GM19455 (cell line): Measurements from ENCODE around the gene ESPL1.

Experiments
- ATAC-seq: cut with Tn5 transposase; IDR thresholded peaks from one replicate; pipeline ENCODE4 v1.9.1; 2021; ENCODE audit not compliant: unreplicated experiment

The ESPL1 gene

GRCh38 chr12:53255996-53256395 is 12.1 kb upstream of the ESPL1 start:
- no peak for ATAC-seq

GRCh38 chr12:53258541-53259539 is 9.3 kb upstream of the ESPL1 start:
- no peak for ATAC-seq

- ATAC-seq: no peak
These were observed 8.2 kb upstream of the ESPL1 start for GRCh38 chr12:53259891-53260290.

DNA sequence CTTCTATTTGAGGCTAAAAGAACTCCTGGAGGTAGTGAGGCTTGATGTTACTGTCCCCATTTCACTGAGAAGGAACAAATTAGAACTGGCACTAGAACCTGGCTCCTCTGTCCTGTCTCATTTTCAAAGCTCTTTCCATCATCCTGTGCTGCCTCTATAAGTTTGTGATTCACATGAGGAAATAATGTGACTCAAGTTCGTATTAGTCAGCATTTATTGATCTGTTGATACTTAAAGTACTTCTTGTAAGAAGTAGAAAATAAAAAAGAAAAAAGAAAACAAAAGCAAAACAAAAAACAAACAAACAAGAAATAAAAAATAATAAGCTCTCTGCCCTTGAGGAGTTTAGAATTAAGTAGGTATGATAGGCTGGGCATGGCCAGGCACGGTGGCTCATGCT is 2.3 kb upstream of the ESPL1 start:
- no peak for ATAC-seq

GRCh38 chr12:53267306-53267998 is 647 bp upstream of the ESPL1 start:
- ATAC-seq: peak; percentile 21

GRCh38 chr12:53268630-53269562 is 797 bp downstream of the ESPL1 start:
- ATAC-seq: no peak

- no peak for ATAC-seq
These were observed 6.3 kb downstream of the ESPL1 start for GRCh38 chr12:53274445-53274844.

DNA sequence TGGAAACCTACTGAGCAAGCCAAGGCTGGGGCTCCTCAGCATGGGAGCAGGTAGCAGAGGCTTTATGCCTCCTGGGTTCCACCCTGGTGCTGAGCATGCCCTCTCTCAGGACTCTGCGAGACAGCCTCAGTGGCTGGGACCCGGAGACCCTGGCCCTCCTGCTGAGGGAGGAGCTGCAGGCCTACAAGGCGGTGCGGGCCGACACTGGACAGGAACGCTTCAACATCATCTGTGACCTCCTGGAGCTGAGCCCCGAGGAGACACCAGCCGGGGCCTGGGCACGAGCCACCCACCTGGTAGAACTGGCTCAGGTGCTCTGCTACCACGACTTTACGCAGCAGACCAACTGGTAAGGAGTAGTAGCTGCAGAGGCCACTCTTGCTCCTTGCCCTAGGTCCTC is 8.4 kb downstream of the ESPL1 start:
- no peak for ATAC-seq

DNA sequence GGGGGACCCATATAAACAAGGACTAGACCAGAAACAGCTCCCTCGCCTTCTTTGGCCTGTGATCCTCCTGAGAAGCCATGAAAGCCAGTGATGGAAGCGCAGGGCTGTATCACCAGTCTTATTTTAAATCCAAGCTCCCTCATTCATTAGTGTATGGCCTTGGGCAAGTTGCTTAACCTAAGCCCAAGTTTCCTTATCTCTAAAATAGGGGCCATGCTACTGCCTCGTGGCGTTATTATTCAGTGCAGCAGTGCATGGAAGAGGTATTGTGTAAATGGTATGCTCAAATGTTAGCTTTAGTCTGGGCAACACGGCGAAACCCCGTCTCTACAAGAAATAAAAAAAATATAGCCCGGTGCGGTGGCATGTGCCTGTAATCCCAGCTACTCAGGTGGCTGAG is 9.9 kb downstream of the ESPL1 start:
- ATAC-seq: no peak

- no peak for ATAC-seq
These were observed 11.3 kb downstream of the ESPL1 start for GRCh38 chr12:53279283-53279869.

GRCh38 chr12:53279888-53280498 is 11.9 kb downstream of the ESPL1 start:
- no peak for ATAC-seq

DNA sequence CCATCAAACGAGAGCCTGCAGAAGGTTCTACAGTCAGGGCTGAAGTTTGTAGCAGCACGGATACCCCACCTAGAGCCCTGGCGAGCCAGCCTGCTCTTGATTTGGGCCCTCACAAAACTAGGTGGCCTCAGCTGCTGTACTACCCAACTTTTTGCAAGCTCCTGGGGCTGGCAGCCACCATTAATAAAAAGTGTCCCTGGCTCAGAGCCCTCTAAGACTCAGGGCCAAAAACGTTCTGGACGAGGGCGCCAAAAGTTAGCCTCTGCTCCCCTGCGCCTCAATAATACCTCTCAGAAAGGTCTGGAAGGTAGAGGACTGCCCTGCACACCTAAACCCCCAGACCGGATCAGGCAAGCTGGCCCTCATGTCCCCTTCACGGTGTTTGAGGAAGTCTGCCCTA is 18.3 kb downstream of the ESPL1 start:
- ATAC-seq: no peak

GRCh38 chr12:53287741-53288216 is 19.7 kb downstream of the ESPL1 start:
- no peak for ATAC-seq

GRCh38 chr12:53288322-53288721 is 20.2 kb downstream of the ESPL1 start:
- ATAC-seq: no peak

- no peak for ATAC-seq
These were observed 21.8 kb downstream of the ESPL1 start for GRCh38 chr12:53289891-53290290.

- ATAC-seq: no peak
These were observed 22.6 kb downstream of the ESPL1 start for GRCh38 chr12:53290661-53291060.

- no peak for ATAC-seq
These were observed 24.3 kb downstream of the ESPL1 start for GRCh38 chr12:53292426-53292825.

DNA sequence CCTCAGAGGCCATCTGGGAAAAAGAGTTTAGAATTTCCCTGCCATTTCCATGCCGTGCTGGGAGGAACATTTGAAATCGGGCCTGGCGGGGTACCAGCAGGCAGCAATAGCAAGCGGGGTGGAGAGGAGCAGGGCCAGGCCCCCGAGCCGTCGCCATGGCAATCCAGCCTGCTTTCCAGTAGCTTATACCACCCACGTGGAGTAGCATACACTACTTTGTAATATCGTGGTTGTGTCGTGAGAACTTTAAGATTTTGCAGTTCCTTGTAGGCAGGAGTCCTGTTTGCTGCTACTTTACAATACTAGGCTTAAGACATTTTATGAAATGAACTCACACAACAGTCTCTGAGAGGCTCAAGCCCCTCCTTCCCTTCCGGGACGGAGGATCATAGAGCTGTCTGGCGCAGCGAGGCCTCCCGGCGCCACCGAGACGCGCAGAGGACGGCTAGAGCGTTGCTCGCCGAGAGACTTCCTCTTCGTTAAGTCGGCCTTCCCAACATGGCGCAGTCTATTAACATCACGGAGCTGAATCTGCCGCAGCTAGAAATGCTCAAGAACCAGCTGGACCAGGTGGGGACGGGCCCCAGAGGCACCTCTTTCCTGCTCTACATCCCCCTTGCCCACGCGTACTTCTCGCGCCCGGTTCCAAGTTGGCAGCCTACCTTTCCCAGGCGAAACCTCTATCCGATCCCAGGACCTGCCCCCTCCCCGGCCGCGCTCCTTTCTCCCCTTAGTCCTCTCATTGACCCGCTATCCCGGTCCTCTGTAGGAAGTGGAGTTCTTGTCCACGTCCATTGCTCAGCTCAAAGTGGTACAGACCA is 27.2 kb downstream of the ESPL1 start, which contains the start of gene PFDN5:
TSS of gene PFDN5 (plus strand) at position 473 of the 821 bp plus-strand sequence. CDS start at position 499, 26 bp downstream.
- peak; percentile 74 for ATAC-seq

DNA sequence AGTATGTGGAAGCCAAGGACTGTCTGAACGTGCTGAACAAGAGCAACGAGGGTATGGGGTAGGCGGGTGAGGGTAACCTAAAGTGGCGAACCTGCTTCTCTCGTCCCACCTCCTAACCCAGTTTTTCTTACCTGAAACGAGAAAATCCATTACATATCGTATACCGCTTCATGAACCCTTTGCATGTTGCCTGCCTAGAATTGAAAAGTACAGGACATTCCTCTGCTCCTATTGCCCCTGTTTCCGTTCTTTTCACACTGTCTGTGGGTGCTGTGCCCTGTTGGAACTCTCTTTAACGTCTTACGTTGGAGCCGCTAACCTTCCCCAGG is 27.8 kb downstream of the ESPL1 start:
- ATAC-seq: no peak
